BJ (cell line): ENCODE measurements around the gene CAPN2. TPM values are rescaled to one million over a fixed set of nuclear protein-coding genes. Genes with fewer than 3 reads are reported as not detected.

Experiments
- CTCF ChIA-PET: fragments of 350-600 bp; formaldehyde crosslinking; extraction: SDS; loops from one replicate; lab custom pipeline; 2021; ENCODE audit warnings: antibody characterized with exemption, inconsistent platforms; lab: Yijun Ruan, JAX
- POLR2A ChIA-PET: fragments of 300-600 bp; sonication (Branson Sonifier 250); formaldehyde crosslinking; extraction: SDS; loops from one replicate; lab custom pipeline; 2021; ENCODE audit warnings: antibody characterized with exemption; lab: Charles Lee
- DNase-seq: peaks from one replicate; pipeline ENCODE4 v3.0.0-alpha.2; 2011; ENCODE audit warnings: low read depth
- H3K27me3 ChIP-seq: 2 replicates; pipeline ENCODE4 v1.6.0; 2011; ENCODE audit warnings: low read length; ENCODE audit not compliant: control insufficient read depth, insufficient read depth
- H3K36me3 ChIP-seq: 2 replicates; pipeline ENCODE4 v1.5.1; 2011; ENCODE audit warnings: low read length; ENCODE audit not compliant: control insufficient read depth, insufficient read depth
- H3K4me3 ChIP-seq: 2 replicates; pipeline ENCODE4 v1.5.1; 2011; ENCODE audit warnings: low read depth, mild to moderate bottlenecking, control low read depth, low read length
- polyA plus RNA-seq: library from polyadenylated mRNA; depleted of rRNA; stranded (reverse); fragments of >200 nt; gene quantifications from 2 replicates; pipeline ENCODE4 v1.2.3, GENCODE V29; 2011
- TF ChIP-seq, protein P1 (sequence below): IDR thresholded peaks from 2 replicates; pipeline ENCODE4 v1.5.1; 2011; ENCODE audit warnings: low read depth, mild to moderate bottlenecking, control low read depth, inconsistent platforms, low read length, moderate library complexity; ENCODE audit not compliant: insufficient read depth

The CAPN2 gene
- polyA plus RNA-seq, 1 experiment = 222 TPM

DNA sequence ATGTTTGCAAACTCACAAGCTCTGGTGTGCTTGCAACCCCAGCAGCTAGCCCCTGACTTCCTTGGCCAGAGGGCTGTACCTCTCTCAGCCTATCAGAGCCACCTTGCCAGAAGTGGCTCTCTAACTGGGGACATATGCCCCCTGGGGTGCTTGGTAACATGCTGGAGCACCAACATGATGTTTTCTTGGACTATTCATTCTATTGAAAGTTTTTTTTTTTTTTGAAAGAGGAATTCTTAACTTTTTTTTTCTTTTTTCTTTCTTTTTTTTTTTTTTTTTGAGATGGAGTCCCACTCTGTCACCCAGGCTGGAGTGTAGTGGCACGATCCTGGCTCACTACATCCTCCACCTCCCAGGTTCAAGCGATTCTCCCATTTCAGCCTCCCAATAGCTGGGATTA is 32.2 kb upstream of the CAPN2 start:
- H3K36me3 ChIP-seq = no peaks in the 10 kb centered on the region
- no peak for DNase-seq
- no peak overlapping the region for H3K4me3 ChIP-seq
- POLR2A ChIA-PET = interaction anchor here (0.5 kb wide), 1 partner anchor 13 kb away, joined by 3 read pairs; no protein-coding TSS in a partner anchor
- TF ChIP-seq, protein P1, sequence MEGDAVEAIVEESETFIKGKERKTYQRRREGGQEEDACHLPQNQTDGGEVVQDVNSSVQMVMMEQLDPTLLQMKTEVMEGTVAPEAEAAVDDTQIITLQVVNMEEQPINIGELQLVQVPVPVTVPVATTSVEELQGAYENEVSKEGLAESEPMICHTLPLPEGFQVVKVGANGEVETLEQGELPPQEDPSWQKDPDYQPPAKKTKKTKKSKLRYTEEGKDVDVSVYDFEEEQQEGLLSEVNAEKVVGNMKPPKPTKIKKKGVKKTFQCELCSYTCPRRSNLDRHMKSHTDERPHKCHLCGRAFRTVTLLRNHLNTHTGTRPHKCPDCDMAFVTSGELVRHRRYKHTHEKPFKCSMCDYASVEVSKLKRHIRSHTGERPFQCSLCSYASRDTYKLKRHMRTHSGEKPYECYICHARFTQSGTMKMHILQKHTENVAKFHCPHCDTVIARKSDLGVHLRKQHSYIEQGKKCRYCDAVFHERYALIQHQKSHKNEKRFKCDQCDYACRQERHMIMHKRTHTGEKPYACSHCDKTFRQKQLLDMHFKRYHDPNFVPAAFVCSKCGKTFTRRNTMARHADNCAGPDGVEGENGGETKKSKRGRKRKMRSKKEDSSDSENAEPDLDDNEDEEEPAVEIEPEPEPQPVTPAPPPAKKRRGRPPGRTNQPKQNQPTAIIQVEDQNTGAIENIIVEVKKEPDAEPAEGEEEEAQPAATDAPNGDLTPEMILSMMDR = no peak
- CTCF ChIA-PET = interaction anchor here (0.8 to 2.4 kb wide), 4 partner anchors 16 to 557 kb away, joined by 3 to 8 read pairs (median 4); no protein-coding TSS in a partner anchor
- H3K27me3 ChIP-seq = peaks cover 7% of the 10 kb centered on the region

DNA sequence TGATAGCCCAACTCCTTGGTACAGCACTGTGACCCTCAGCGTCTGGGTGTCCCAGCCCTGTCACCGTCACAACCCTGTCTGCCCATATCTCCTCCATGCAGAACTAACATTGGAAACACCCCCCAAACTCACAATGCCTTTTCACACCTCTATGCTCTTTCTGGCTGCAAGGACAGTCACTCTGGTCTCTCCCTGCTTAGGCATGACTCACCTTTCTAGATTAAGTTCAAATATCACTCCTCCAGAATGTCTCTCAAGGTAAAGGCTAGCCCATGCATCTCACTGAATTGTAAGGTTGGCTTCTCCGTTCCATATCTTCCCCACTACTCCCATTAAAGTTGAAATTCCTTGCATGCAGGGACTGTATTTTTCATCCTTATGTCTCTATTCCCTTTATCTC is 29.8 kb upstream of the CAPN2 start:
- H3K36me3 ChIP-seq = no peaks in the 10 kb centered on the region
- peaks cover 5% of the 10 kb centered on the region for H3K27me3 ChIP-seq
- POLR2A ChIA-PET = no interaction called here
- no peak for DNase-seq
- TF ChIP-seq, protein P1 = no peak
- CTCF ChIA-PET = interaction anchor here (1.5 to 6.8 kb wide), 5 partner anchors 13 to 550 kb away, joined by 4 to 55 read pairs (median 4); no protein-coding TSS in a partner anchor
- no peak overlapping the region for H3K4me3 ChIP-seq

DNA sequence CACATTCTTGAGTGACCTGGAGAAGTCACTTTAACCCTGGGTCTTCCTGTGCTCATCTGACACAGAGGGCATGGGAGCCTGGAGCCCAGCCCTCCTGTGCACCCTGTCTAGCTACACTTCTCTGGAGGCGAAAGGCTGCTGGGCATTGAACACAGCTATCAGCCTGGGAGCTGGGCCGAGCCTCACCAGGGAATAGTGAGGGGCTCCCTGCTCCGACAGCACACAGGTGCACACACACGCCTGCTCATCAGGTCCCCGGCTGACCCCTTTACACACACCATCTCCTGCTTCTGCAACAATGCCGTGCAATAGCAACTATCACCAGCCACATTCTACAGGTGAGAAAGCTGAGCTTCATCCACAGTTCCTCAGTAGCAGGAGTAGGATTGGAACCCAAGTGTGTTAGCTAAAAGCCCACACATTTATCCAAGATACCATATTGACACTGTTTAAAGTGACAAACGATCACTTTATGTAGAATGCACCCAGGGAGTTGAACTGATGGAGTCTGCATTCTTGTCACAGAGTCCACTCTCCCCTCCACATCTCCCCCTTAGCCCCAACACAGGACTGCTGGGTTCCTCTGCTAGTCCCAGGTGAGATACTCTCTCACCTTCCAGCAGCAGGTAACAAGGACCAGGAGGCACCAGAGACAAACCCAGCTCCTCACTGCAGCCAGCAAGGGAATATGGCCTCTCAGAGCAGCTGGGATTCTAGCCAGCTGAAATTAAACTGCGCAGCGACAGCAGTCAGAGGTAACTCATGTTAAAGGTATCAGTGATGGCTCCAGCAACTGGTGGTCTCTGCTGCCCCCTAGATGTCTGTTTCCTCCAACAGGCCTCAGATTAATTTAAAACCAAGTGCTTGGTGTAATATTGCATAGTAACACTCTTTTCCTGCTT is 28.5 kb upstream of the CAPN2 start:
- POLR2A ChIA-PET = no interaction called here
- CTCF ChIA-PET = interaction anchor here (0.9 to 6.8 kb wide), 11 partner anchors 9 to 886 kb away, joined by 3 to 55 read pairs (median 4); partner anchors contain the start of gene TLR5
- Histone ChIP-seq H3K36me3 (no peaks in the 10 kb centered on the region), H3K27me3 (peaks cover 6% of the 10 kb centered on the region), H3K4me3 (no peak overlapping the region)
- no peak for DNase-seq
- TF ChIP-seq, protein P1 = peak; percentile 61

DNA sequence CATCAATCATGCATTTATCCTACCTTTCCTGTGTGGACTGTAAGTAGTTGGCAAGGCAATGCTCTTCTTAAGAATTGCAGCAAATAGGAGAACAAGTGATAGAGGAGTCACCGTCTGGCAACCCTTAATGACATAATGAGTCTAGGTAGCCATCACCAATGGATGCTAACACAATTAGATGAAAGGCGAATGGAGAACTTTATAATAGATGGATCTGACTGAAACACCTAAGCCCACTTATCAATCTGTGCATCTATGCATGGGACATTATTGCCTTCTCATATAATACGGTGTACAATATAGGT is 27.9 kb upstream of the CAPN2 start:
- Histone ChIP-seq H3K4me3 (no peak overlapping the region), H3K36me3 (no peaks in the 10 kb centered on the region), H3K27me3 (peaks cover 6% of the 10 kb centered on the region)
- no peak for DNase-seq
- ChIA-PET CTCF (interaction anchor here (0.6 to 6.8 kb wide), 3 partner anchors 9 to 552 kb away, joined by 3 to 55 read pairs (median 4); no protein-coding TSS in a partner anchor), POLR2A (no interaction called here)
- TF ChIP-seq, protein P1 = no peak

DNA sequence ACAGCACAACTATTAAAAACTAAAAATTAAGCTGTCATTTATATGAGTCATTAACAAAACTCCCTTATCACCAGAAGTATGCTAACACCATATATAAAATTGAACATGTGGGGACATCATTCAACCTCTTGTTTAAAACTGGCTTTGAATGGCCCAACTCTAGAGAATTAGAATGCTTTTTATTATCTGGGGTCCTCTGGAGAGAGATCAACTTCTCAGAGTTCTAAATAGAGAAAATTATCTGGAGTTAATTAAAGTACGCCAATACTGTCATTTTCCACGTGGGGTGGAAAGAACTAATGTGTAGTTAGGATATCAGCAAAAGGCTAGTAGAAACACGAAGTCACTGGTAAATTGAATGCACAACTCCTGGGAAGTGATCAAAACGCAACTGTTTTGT is 21.2 kb upstream of the CAPN2 start:
- no peak for DNase-seq
- Histone ChIP-seq H3K27me3 (peaks cover 1% of the 10 kb centered on the region; the same call in 1 of the 2 replicates), H3K4me3 (no peak overlapping the region), H3K36me3 (no peaks in the 10 kb centered on the region)
- POLR2A ChIA-PET = no interaction called here
- CTCF ChIA-PET = interaction anchor here (1.0 kb wide), 1 partner anchor 565 kb away, joined by 3 read pairs; no protein-coding TSS in a partner anchor
- TF ChIP-seq, protein P1 = no peak
